B cell (primary cell): ENCODE measurements around the gene TBC1D25. TPM values are rescaled to one million over a fixed set of nuclear protein-coding genes. Genes with fewer than 3 reads are reported as not detected.

Source experiments
- ATAC-seq: fragments of 200-7000 bp; cut with Tn5 transposase; one replicate; pipeline ENCODE4 v1.10.0; 2021; ENCODE audit warnings: low read depth, mild to moderate bottlenecking, moderate number of reproducible peaks, moderate library complexity
- CTCF ChIA-PET: fragments of 350-600 bp; sonication (Branson Sonifier 250); formaldehyde crosslinking; loops from one replicate; lab custom pipeline; 2021; ENCODE audit warnings: antibody characterized with exemption, inconsistent platforms; lab: Charles Lee
- POLR2A ChIA-PET: fragments of 350-600 bp; sonication (Branson Sonifier 250); formaldehyde crosslinking; loops from one replicate; lab custom pipeline; 2021; ENCODE audit warnings: antibody characterized with exemption; lab: Charles Lee
- DNase-seq: peaks from one replicate; pipeline ENCODE4 v3.0.0; 2013
- H2AFZ ChIP-seq: 2 replicates; pipeline ENCODE4 v1.6.1; 2012; ENCODE audit warnings: mild to moderate bottlenecking, low read depth, low read length; ENCODE audit not compliant: insufficient read depth, poor library complexity, severe bottlenecking
- H3K27ac ChIP-seq, 2 donors: 1 replicate in 1 of 2; 2 replicates in 1 of 2; pipeline ENCODE4 v1.5.1; 2012 to 2013; ENCODE audit warnings: low read length in 2 of 2, mild to moderate bottlenecking in 2 of 2, moderate library complexity in 1 of 2
- H3K27me3 ChIP-seq, 4 experiments: fragments of 200-600 bp in 1 of 4; sonication (generic) in 1 of 4; replicated peaks in 1 of 4; 1 replicate in 2 of 4; 2 replicates in 2 of 4; pipeline versions ENCODE4 v1.6.1 to v1.7.0; 2013 to 2016; ENCODE audit warnings: low read length in 3 of 4, mild to moderate bottlenecking in 2 of 4, mixed read lengths in 1 of 4, moderate library complexity in 1 of 4; ENCODE audit not compliant: insufficient read depth in 4 of 4, control insufficient read depth in 3 of 4; ENCODE audit errors: control extremely low read depth in 1 of 4
- H3K36me3 ChIP-seq, 2 experiments: replicated peaks in 1 of 2; 1 replicate in 1 of 2; 2 replicates in 1 of 2; pipeline versions ENCODE4 v1.6.1 to v1.7.1; 2013; ENCODE audit warnings: low read length in 1 of 2; ENCODE audit not compliant: insufficient read depth in 2 of 2, control insufficient read depth in 1 of 2; ENCODE audit errors: control extremely low read depth in 1 of 2, extremely low read depth in 1 of 2
- H3K4me1 ChIP-seq, 2 donors: fragments of 200-600 bp in 1 of 2; sonication (generic) in 1 of 2; 1 replicate in 1 of 2; 2 replicates in 1 of 2; pipeline versions ENCODE4 v1.5.1 to v1.6.1; 2013 to 2017; ENCODE audit warnings: low read length in 2 of 2; ENCODE audit not compliant: control insufficient read depth in 2 of 2, insufficient read depth in 2 of 2
- H3K4me2 ChIP-seq: replicated peaks from 2 replicates; pipeline ENCODE3; 2012; ENCODE audit warnings: mild to moderate bottlenecking, low read depth, low read length; ENCODE audit not compliant: poor library complexity, severe bottlenecking
- H3K4me3 ChIP-seq, 5 experiments: fragments of 200-600 bp in 1 of 5; sonication (generic) in 1 of 5; 1 replicate in 3 of 5; 2 replicates in 2 of 5; pipeline versions ENCODE4 v1.5.1 to v1.7.0; 2011 to 2016; ENCODE audit warnings: low read length in 4 of 5, mild to moderate bottlenecking in 4 of 5, low read depth in 2 of 5, control low read depth in 1 of 5, moderate library complexity in 1 of 5; ENCODE audit not compliant: insufficient read depth in 1 of 5; ENCODE audit errors: control extremely low read depth in 1 of 5, extremely low read depth in 1 of 5
- H3K79me2 ChIP-seq: fragments of 200-600 bp; sonication (generic); one replicate; pipeline ENCODE4 v1.6.0; 2016; ENCODE audit warnings: low read length; ENCODE audit not compliant: control insufficient read depth, insufficient read depth
- H3K9ac ChIP-seq: fragments of 200-600 bp; sonication (generic); 2 replicates; pipeline ENCODE4 v1.6.1; 2017; ENCODE audit warnings: mild to moderate bottlenecking, low read length, moderate library complexity
- H3K9me3 ChIP-seq, 3 donors: one replicate each; pipeline versions ENCODE4 v1.6.1 to v1.7.1; 2013; ENCODE audit warnings: low read length in 2 of 3; ENCODE audit not compliant: control insufficient read depth in 2 of 3, insufficient read depth in 1 of 3; ENCODE audit errors: control extremely low read depth in 1 of 3
- H4K20me1 ChIP-seq: 2 replicates; pipeline ENCODE4 v1.6.0; 2012; ENCODE audit warnings: mild to moderate bottlenecking, low read length; ENCODE audit not compliant: insufficient read depth, control insufficient read depth, poor library complexity, severe bottlenecking
- H3K27ac Mint-ChIP-seq: one replicate; pipeline ENCODE4 v1.8.0; 2021; ENCODE audit warnings: mixed read lengths
- H3K27me3 Mint-ChIP-seq: one replicate; pipeline ENCODE4 v1.8.0; 2021; ENCODE audit warnings: mixed read lengths
- H3K4me1 Mint-ChIP-seq: one replicate; pipeline ENCODE4 v1.8.0; 2021; ENCODE audit warnings: mixed read lengths
- H3K4me3 Mint-ChIP-seq: one replicate; pipeline ENCODE4 v1.8.0; 2021; ENCODE audit warnings: mixed read lengths
- H3K9me3 Mint-ChIP-seq: one replicate; pipeline ENCODE4 v1.8.0; 2022; ENCODE audit warnings: mixed read lengths; ENCODE audit not compliant: insufficient read depth
- CTCF ChIP-seq: fragments of 200-600 bp; IDR thresholded peaks from one replicate; pipeline ENCODE4 v1.8.0; 2022; ENCODE audit warnings: antibody characterized with exemption, mild to moderate bottlenecking
- EZH2 ChIP-seq: IDR thresholded peaks from 2 replicates; pipeline ENCODE4 v1.6.1; 2012; ENCODE audit warnings: borderline replicate concordance, low read depth, mild to moderate bottlenecking, moderate library complexity, low read length; ENCODE audit not compliant: insufficient read depth, poor library complexity, severe bottlenecking
- WGBS: methylation state at CpG from one replicate; pipeline ENCODE4 v1.1.5; 2013; ENCODE audit warnings: missing lambda C conversion rate; ENCODE audit not compliant: insufficient coverage; 5-methylcytosine and 5-hydroxymethylcytosine counted together
- intact Hi-C: fragments of 100-400 bp; cut with micrococcal nuclease; formaldehyde crosslinking; loops from one replicate; pipeline ENCODE4 v1.10.0; 2022
- polyA plus RNA-seq: library from polyadenylated mRNA; depleted of rRNA; stranded (reverse); fragments of >200 nt; gene quantifications from 2 replicates; pipeline ENCODE4 v1.2.3, GENCODE V29; 2012
- total RNA-seq, 2 donors: library from RNA; stranded (reverse); fragments of 120-200 nt in 1 of 2; gene quantifications; 1 replicate in 1 of 2; 2 replicates in 1 of 2; pipeline versions ENCODE4 v1.2.3 to v1.2.4, GENCODE V29; 2013 to 2022

TBC1D25 gene
- total and polyA plus RNA-seq, 2 donors (not counting 1 experiment from before 2014, with no cell fraction given) = 24.6 to 31.5 TPM

GRCh38 chrX:48493890-48494364, 45.6 kb upstream of the TBC1D25 start:
- Histone ChIP-seq H3K4me2 (no peak overlapping the region), H3K4me1 (no peaks in the 10 kb centered on the region), H3K9ac (no peak overlapping the region), H3K9me3 (no peaks in the 10 kb centered on the region), H3K27ac (no peak overlapping the region), H2AFZ (no peak overlapping the region), H4K20me1 (no peaks in the 10 kb centered on the region), H3K36me3 (no peaks in the 10 kb centered on the region), H3K79me2 (no peaks in the 10 kb centered on the region), H3K27me3 (peaks cover 0 to 2% (median 0%) of the 10 kb centered on the region in 4 experiments), H3K4me3 (no peak overlapping the region)
- WGBS = 75% methylated on average over 7 of the region's 10 CpGs
- no peaks in the 10 kb centered on the region for H3K4me1 Mint-ChIP-seq
- no peak for TF ChIP-seq EZH2
- no peak for TF ChIP-seq CTCF
- peaks cover 4% of the 10 kb centered on the region for H3K27me3 Mint-ChIP-seq
- no peak for DNase-seq
- no peak overlapping the region for H3K27ac Mint-ChIP-seq
- H3K9me3 Mint-ChIP-seq = no peaks in the 10 kb centered on the region
- POLR2A ChIA-PET = no interaction called here
- CTCF ChIA-PET = interaction anchor here (2.9 kb wide), 1 partner anchor 662 kb away, joined by 17 read pairs; no protein-coding TSS in a partner anchor
- intact Hi-C loops = no loop called here
- no peak overlapping the region for H3K4me3 Mint-ChIP-seq
- no peak for ATAC-seq

- POLR2A ChIA-PET = no interaction called here
- Histone ChIP-seq H3K79me2 (no peaks in the 10 kb centered on the region), H3K27me3 (peaks cover 0 to 2% (median 0%) of the 10 kb centered on the region in 4 experiments), H3K4me2 (no peak overlapping the region), H3K27ac (no peak overlapping the region), H3K9me3 (no peaks in the 10 kb centered on the region), H2AFZ (no peak overlapping the region), H3K36me3 (no peaks in the 10 kb centered on the region), H4K20me1 (no peaks in the 10 kb centered on the region), H3K4me1 (no peaks in the 10 kb centered on the region), H3K9ac (no peak overlapping the region), H3K4me3 (no peak overlapping the region)
- CTCF ChIA-PET = no interaction called here
- peaks cover 4% of the 10 kb centered on the region for H3K27me3 Mint-ChIP-seq
- H3K27ac Mint-ChIP-seq = no peak overlapping the region
- intact Hi-C loops = no loop called here
- DNase-seq (no peak), ATAC-seq (no peak)
- H3K9me3 Mint-ChIP-seq = no peaks in the 10 kb centered on the region
- H3K4me1 Mint-ChIP-seq = no peaks in the 10 kb centered on the region
- H3K4me3 Mint-ChIP-seq = no peak overlapping the region
- TF ChIP-seq EZH2 (no peak), CTCF (no peak)
- 100% methylated on average over 1 of the region's 4 CpGs for WGBS
These were observed 42.9 kb upstream of the TBC1D25 start for GRCh38 chrX:48496660-48497059.
